BJ (cell line): ENCODE results near the gene DNM1. TPM values are rescaled to one million over a fixed set of nuclear protein-coding genes. Genes with fewer than 3 reads are reported as not detected.

Experiments used
- CTCF ChIA-PET: fragments of 350-600 bp; formaldehyde crosslinking; extraction: SDS; loops from one replicate; lab custom pipeline; 2021; ENCODE audit warnings: antibody characterized with exemption, inconsistent platforms; lab: Yijun Ruan, JAX
- POLR2A ChIA-PET: fragments of 300-600 bp; sonication (Branson Sonifier 250); formaldehyde crosslinking; extraction: SDS; loops from one replicate; lab custom pipeline; 2021; ENCODE audit warnings: antibody characterized with exemption; lab: Charles Lee
- DNase-seq: peaks from one replicate; pipeline ENCODE4 v3.0.0-alpha.2; 2011; ENCODE audit warnings: low read depth
- H3K27me3 ChIP-seq: 2 replicates; pipeline ENCODE4 v1.6.0; 2011; ENCODE audit warnings: low read length; ENCODE audit not compliant: control insufficient read depth, insufficient read depth
- H3K36me3 ChIP-seq: 2 replicates; pipeline ENCODE4 v1.5.1; 2011; ENCODE audit warnings: low read length; ENCODE audit not compliant: control insufficient read depth, insufficient read depth
- H3K4me3 ChIP-seq: 2 replicates; pipeline ENCODE4 v1.5.1; 2011; ENCODE audit warnings: low read depth, mild to moderate bottlenecking, control low read depth, low read length
- polyA plus RNA-seq: library from polyadenylated mRNA; depleted of rRNA; stranded (reverse); fragments of >200 nt; gene quantifications from 2 replicates; pipeline ENCODE4 v1.2.3, GENCODE V29; 2011
- TF ChIP-seq, protein P1 (sequence below): IDR thresholded peaks from 2 replicates; pipeline ENCODE4 v1.5.1; 2011; ENCODE audit warnings: low read depth, mild to moderate bottlenecking, control low read depth, inconsistent platforms, low read length, moderate library complexity; ENCODE audit not compliant: insufficient read depth

Gene DNM1
- polyA plus RNA-seq, 1 experiment, result 8.4 TPM

DNA sequence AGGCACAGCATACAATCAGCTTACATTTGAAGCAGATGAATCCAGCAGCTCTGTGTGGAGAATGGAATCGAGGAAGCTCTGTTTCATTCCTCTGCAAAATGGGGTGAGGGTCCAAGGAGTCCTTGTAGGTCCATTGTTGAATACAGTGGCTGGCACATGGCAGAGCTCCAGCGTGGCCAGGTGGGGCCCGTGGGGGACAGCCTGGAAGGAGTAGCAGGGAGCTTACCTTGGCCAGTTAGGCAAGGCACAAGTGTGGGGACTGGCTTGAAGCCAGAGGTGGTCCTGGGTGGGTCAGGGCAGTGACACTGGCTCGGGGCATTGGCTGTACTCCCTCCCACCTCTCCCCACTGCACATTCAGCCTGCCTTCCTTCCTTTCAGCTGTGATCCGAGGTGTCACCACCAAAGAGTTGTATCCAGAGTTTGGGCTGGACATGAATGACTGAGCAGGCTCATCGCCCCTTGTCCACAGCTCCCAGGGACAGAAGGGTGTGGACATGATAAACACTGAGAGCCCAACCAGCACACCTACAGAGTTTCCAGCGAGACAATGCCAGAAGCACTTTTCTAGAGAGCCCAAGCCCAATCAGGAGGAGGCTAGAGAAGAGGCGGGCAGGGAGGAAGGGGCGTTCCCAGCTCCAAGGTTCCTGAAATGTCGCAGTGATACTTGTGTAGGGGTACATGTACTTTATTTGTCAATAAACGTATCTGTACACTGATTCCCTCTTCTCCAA, 85.3 kb downstream of the DNM1 start:
- no peaks in the 10 kb centered on the region for H3K27me3 ChIP-seq
- no peak for DNase-seq
- peaks cover 9% of the 10 kb centered on the region for H3K36me3 ChIP-seq
- TF ChIP-seq, protein P1, sequence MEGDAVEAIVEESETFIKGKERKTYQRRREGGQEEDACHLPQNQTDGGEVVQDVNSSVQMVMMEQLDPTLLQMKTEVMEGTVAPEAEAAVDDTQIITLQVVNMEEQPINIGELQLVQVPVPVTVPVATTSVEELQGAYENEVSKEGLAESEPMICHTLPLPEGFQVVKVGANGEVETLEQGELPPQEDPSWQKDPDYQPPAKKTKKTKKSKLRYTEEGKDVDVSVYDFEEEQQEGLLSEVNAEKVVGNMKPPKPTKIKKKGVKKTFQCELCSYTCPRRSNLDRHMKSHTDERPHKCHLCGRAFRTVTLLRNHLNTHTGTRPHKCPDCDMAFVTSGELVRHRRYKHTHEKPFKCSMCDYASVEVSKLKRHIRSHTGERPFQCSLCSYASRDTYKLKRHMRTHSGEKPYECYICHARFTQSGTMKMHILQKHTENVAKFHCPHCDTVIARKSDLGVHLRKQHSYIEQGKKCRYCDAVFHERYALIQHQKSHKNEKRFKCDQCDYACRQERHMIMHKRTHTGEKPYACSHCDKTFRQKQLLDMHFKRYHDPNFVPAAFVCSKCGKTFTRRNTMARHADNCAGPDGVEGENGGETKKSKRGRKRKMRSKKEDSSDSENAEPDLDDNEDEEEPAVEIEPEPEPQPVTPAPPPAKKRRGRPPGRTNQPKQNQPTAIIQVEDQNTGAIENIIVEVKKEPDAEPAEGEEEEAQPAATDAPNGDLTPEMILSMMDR, result no peak
- ChIA-PET POLR2A (no interaction called here), CTCF (interaction anchor here (0.7 to 1.0 kb wide), 2 partner anchors 8 to 41 kb away, joined by 3 read pairs; no protein-coding TSS in a partner anchor)
- H3K4me3 ChIP-seq, result no peak overlapping the region

DNA sequence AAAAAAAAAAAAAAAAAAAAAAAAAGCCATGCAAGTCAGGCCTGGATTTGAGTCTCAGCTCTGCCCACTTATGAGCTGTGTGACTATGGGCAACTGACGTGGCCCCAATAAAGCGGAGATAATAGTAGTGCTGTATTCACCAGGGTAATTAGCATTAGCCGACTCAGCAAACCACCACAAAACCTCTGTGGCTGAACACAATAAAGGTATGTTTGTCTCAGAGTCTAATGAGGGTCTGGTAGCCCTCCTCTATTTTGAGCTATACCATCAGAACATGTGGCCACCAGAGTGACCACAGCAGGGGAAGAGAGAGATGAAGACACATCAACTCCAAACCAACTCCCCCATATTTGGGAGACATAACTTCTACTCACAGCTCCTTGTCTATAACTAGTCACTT, 88.8 kb downstream of the DNM1 start:
- TF ChIP-seq, protein P1, result no peak
- Histone ChIP-seq H3K27me3 (no peaks in the 10 kb centered on the region), H3K4me3 (no peak overlapping the region), H3K36me3 (peaks cover 2% of the 10 kb centered on the region)
- CTCF ChIA-PET, result interaction anchor here (0.6 to 2.7 kb wide), 5 partner anchors 49 to 133 kb away, joined by 3 to 10 read pairs (median 4); partner anchors contain the start of genes CERCAM and CIZ1
- DNase-seq, result no peak
- POLR2A ChIA-PET, result no interaction called here

DNA sequence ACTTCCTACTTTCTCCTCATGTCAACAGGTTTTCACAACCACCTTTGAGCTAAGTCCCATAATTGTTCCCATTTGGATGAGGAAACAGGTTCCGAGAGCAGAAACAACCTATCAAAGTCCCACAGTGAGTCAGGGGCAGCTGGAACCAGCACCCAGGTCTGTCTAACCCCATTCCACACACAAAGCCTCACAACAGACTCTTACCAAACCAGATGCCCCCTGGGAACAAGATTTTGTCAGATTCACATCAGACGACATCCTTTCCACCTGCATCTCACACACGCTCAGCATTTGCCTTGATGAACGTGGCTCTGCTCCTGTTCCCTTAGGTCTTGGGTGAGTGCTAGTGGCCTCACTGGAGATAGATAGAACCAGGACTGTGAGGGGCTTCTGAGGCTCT, 89.9 kb downstream of the DNM1 start:
- H3K36me3 ChIP-seq, result peaks cover 2% of the 10 kb centered on the region
- no peak for DNase-seq
- H3K4me3 ChIP-seq, result no peak overlapping the region
- H3K27me3 ChIP-seq, result no peaks in the 10 kb centered on the region
- ChIA-PET CTCF (interaction anchor here (0.9 to 5.5 kb wide), 5 partner anchors 14 to 127 kb away, joined by 3 to 50 read pairs (median 10); partner anchors contain the start of genes CERCAM and CIZ1), POLR2A (interaction anchor here (0.7 kb wide), 1 partner anchor 32 kb away, joined by 6 read pairs; no protein-coding TSS in a partner anchor)
- TF ChIP-seq, protein P1, result no peak

DNA sequence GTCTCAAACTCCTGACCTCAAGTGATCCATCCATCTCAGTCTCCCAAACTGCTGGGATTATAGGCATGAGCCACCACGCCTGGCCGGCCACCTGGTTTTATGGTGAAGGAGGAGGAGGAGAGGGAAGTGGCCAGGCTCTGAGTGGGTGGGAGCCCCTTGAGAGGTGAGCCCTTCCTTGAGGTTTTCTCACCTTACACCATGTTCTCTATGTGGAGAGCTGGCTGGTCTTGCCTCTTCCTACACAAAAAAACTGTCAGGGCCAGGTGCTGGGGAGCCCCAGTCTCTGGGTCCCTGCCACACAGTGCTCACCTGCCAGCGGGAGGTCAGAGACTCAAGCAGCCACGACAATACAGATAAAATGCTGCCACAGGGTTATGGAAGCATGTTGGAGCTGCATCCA, 91.0 kb downstream of the DNM1 start:
- TF ChIP-seq, protein P1, result no peak
- ChIA-PET CTCF (interaction anchor here (1.6 to 7.0 kb wide), 5 partner anchors 13 to 116 kb away, joined by 3 to 50 read pairs (median 23); no protein-coding TSS in a partner anchor), POLR2A (no interaction called here)
- Histone ChIP-seq H3K4me3 (no peak overlapping the region), H3K36me3 (no peaks in the 10 kb centered on the region), H3K27me3 (no peaks in the 10 kb centered on the region)
- DNase-seq, result no peak
